Measurements from ENCODE around the gene SEC61G. TPM values are rescaled to one million over a fixed set of nuclear protein-coding genes. Genes with fewer than 3 reads are reported as not detected.

SEC61G gene
- total and polyA plus RNA-seq, 4 experiments from 2014 or later, result 67.0 to 284 (median 163) TPM

- Mint-ChIP-seq H3K36me3 (no peaks in the 10 kb centered on the region), H3K4me1 (no peaks in the 10 kb centered on the region), H3K27ac (no peak overlapping the region), H3K27me3 (no peaks in the 10 kb centered on the region), H3K4me3 (no peak overlapping the region), H3K9me3 (peaks cover 0 to 26% (median 4%) of the 10 kb centered on the region in 8 donors)
- Histone ChIP-seq H3K9me3 (ENCODE audit: control insufficient read depth in 1 of 2, low read length in 2 of 2) (no peaks in the 10 kb centered on the region), H3K36me3 (ENCODE audit: insufficient read depth, low read length) (no peaks in the 10 kb centered on the region), H3K4me1 (ENCODE audit: insufficient read depth, low read length) (no peaks in the 10 kb centered on the region), H3K27ac (ENCODE audit: low read depth, low read length) (no peak overlapping the region), H3K27me3 (ENCODE audit: insufficient read depth, low read length) (no peaks in the 10 kb centered on the region), H3K4me3 (ENCODE audit: low read length in 2 of 2) (no peak overlapping the region)
- ChIA-PET POLR2A (ENCODE audit: partially characterized antibody) (no interaction called here), CTCF (ENCODE audit: partially characterized antibody) (no interaction called here)
- intact Hi-C loops (cut with micrococcal nuclease), result no loop called here
- no peak for DNase-seq
Observed at GRCh38 chr7:54728411-54728810, 30.6 kb downstream of the SEC61G start.

- H3K4me1 Mint-ChIP-seq, result peaks cover 0 to 1% (median 0%) of the 10 kb centered on the region in 4 donors
- POLR2A ChIA-PET (ENCODE audit: partially characterized antibody), result no interaction called here
- H3K9me3 Mint-ChIP-seq, result peaks cover 0 to 19% (median 4%) of the 10 kb centered on the region in 8 donors
- H3K27ac Mint-ChIP-seq, result no peak overlapping the region
- H3K36me3 Mint-ChIP-seq, result no peaks in the 10 kb centered on the region
- DNase-seq, result no peak
- no peaks in the 10 kb centered on the region for H3K4me1 ChIP-seq (ENCODE audit: insufficient read depth, low read length)
- no peak overlapping the region for H3K4me3 Mint-ChIP-seq
- no peaks in the 10 kb centered on the region for H3K27me3 ChIP-seq (ENCODE audit: insufficient read depth, low read length)
- no peaks in the 10 kb centered on the region for H3K36me3 ChIP-seq (ENCODE audit: insufficient read depth, low read length)
- no peak overlapping the region for H3K4me3 ChIP-seq (ENCODE audit: low read length in 2 of 2)
- H3K27ac ChIP-seq (ENCODE audit: low read depth, low read length), result no peak overlapping the region
- CTCF ChIA-PET (ENCODE audit: partially characterized antibody), result no interaction called here
- H3K27me3 Mint-ChIP-seq, result peaks cover 0 to 2% of the 10 kb centered on the region in 2 donors
- intact Hi-C loops (cut with micrococcal nuclease), result no loop called here
- no peaks in the 10 kb centered on the region for H3K9me3 ChIP-seq (ENCODE audit: control insufficient read depth in 1 of 2, low read length in 2 of 2)
Observed at GRCh38 chr7:54725255-54725654, 33.8 kb downstream of the SEC61G start.

- Mint-ChIP-seq H3K4me1 (peaks cover 0 to 1% (median 0%) of the 10 kb centered on the region in 4 donors), H3K27me3 (peaks cover 0 to 2% of the 10 kb centered on the region in 2 donors), H3K9me3 (peaks cover 4 to 24% (median 6%) of the 10 kb centered on the region in 8 donors), H3K4me3 (peak overlapping the region in 1 of 8 donors; percentile 66), H3K36me3 (no peaks in the 10 kb centered on the region), H3K27ac (no peak overlapping the region)
- Histone ChIP-seq H3K27me3 (ENCODE audit: insufficient read depth, low read length) (no peaks in the 10 kb centered on the region), H3K36me3 (ENCODE audit: insufficient read depth, low read length) (no peaks in the 10 kb centered on the region), H3K4me3 (ENCODE audit: low read length in 2 of 2) (no peak overlapping the region), H3K4me1 (ENCODE audit: insufficient read depth, low read length) (no peaks in the 10 kb centered on the region), H3K9me3 (ENCODE audit: control insufficient read depth in 1 of 2, low read length in 2 of 2) (no peaks in the 10 kb centered on the region), H3K27ac (ENCODE audit: low read depth, low read length) (no peak overlapping the region)
- no peak for DNase-seq
- intact Hi-C loops (cut with micrococcal nuclease), result no loop called here
- POLR2A ChIA-PET (ENCODE audit: partially characterized antibody), result no interaction called here
- CTCF ChIA-PET (ENCODE audit: partially characterized antibody), result no interaction called here
Observed at GRCh38 chr7:54722502-54722901, 36.5 kb downstream of the SEC61G start.

- Mint-ChIP-seq H3K27ac (no peak overlapping the region), H3K4me3 (no peak overlapping the region), H3K9me3 (peaks cover 4 to 23% (median 7%) of the 10 kb centered on the region in 8 donors), H3K4me1 (peaks cover 0 to 1% (median 0%) of the 10 kb centered on the region in 4 donors), H3K36me3 (no peaks in the 10 kb centered on the region), H3K27me3 (peaks cover 0 to 2% of the 10 kb centered on the region in 2 donors)
- ChIA-PET CTCF (ENCODE audit: partially characterized antibody) (no interaction called here), POLR2A (ENCODE audit: partially characterized antibody) (no interaction called here)
- H3K9me3 ChIP-seq (ENCODE audit: control insufficient read depth in 1 of 2, low read length in 2 of 2), result no peaks in the 10 kb centered on the region
- no peak for DNase-seq
- intact Hi-C loops (cut with micrococcal nuclease), result no loop called here
- no peak overlapping the region for H3K27ac ChIP-seq (ENCODE audit: low read depth, low read length)
- no peak overlapping the region for H3K4me3 ChIP-seq (ENCODE audit: low read length in 2 of 2)
- no peaks in the 10 kb centered on the region for H3K27me3 ChIP-seq (ENCODE audit: insufficient read depth, low read length)
- H3K36me3 ChIP-seq (ENCODE audit: insufficient read depth, low read length), result no peaks in the 10 kb centered on the region
- no peaks in the 10 kb centered on the region for H3K4me1 ChIP-seq (ENCODE audit: insufficient read depth, low read length)
Observed at GRCh38 chr7:54722026-54722425, 37.0 kb downstream of the SEC61G start.

- no peaks in the 10 kb centered on the region for H3K9me3 ChIP-seq (ENCODE audit: control insufficient read depth in 1 of 2, low read length in 2 of 2)
- DNase-seq, result no peak
- intact Hi-C loops (cut with micrococcal nuclease), result no loop called here
- no peak overlapping the region for H3K4me3 Mint-ChIP-seq
- no peaks in the 10 kb centered on the region for H3K4me1 ChIP-seq (ENCODE audit: insufficient read depth, low read length)
- peaks cover 4 to 21% (median 9%) of the 10 kb centered on the region in 8 donors for H3K9me3 Mint-ChIP-seq
- H3K36me3 Mint-ChIP-seq, result no peaks in the 10 kb centered on the region
- no peak overlapping the region for H3K27ac Mint-ChIP-seq
- no peak overlapping the region for H3K4me3 ChIP-seq (ENCODE audit: low read length in 2 of 2)
- no peaks in the 10 kb centered on the region for H3K36me3 ChIP-seq (ENCODE audit: insufficient read depth, low read length)
- H3K27me3 ChIP-seq (ENCODE audit: insufficient read depth, low read length), result no peaks in the 10 kb centered on the region
- CTCF ChIA-PET (ENCODE audit: partially characterized antibody), result no interaction called here
- H3K27me3 Mint-ChIP-seq, result peaks cover 0 to 2% of the 10 kb centered on the region in 2 donors
- no peak overlapping the region for H3K27ac ChIP-seq (ENCODE audit: low read depth, low read length)
- peaks cover 0 to 1% (median 0%) of the 10 kb centered on the region in 4 donors for H3K4me1 Mint-ChIP-seq
- POLR2A ChIA-PET (ENCODE audit: partially characterized antibody), result no interaction called here
Observed at GRCh38 chr7:54719974-54720373, 39.0 kb downstream of the SEC61G start.

GRCh38 chr7:54719425-54719824 is 39.6 kb downstream of the SEC61G start:
- intact Hi-C loops (cut with micrococcal nuclease), result no loop called here
- H3K27ac ChIP-seq (ENCODE audit: low read depth, low read length), result no peak overlapping the region
- ChIA-PET CTCF (ENCODE audit: partially characterized antibody) (no interaction called here), POLR2A (ENCODE audit: partially characterized antibody) (no interaction called here)
- no peaks in the 10 kb centered on the region for H3K36me3 Mint-ChIP-seq
- H3K4me1 Mint-ChIP-seq, result peaks cover 0 to 1% (median 0%) of the 10 kb centered on the region in 4 donors
- H3K27ac Mint-ChIP-seq, result no peak overlapping the region
- no peak overlapping the region for H3K4me3 ChIP-seq (ENCODE audit: low read length in 2 of 2)
- peaks cover 0 to 2% of the 10 kb centered on the region in 2 donors for H3K27me3 Mint-ChIP-seq
- H3K36me3 ChIP-seq (ENCODE audit: insufficient read depth, low read length), result no peaks in the 10 kb centered on the region
- no peaks in the 10 kb centered on the region for H3K9me3 ChIP-seq (ENCODE audit: control insufficient read depth in 1 of 2, low read length in 2 of 2)
- no peak for DNase-seq
- no peak overlapping the region for H3K4me3 Mint-ChIP-seq
- H3K9me3 Mint-ChIP-seq, result peaks cover 4 to 21% (median 10%) of the 10 kb centered on the region in 8 donors
- no peaks in the 10 kb centered on the region for H3K27me3 ChIP-seq (ENCODE audit: insufficient read depth, low read length)
- no peaks in the 10 kb centered on the region for H3K4me1 ChIP-seq (ENCODE audit: insufficient read depth, low read length)

- Histone ChIP-seq H3K27me3 (ENCODE audit: insufficient read depth, low read length) (no peaks in the 10 kb centered on the region), H3K27ac (ENCODE audit: low read depth, low read length) (no peak overlapping the region), H3K9me3 (ENCODE audit: control insufficient read depth in 1 of 2, low read length in 2 of 2) (no peaks in the 10 kb centered on the region), H3K36me3 (ENCODE audit: insufficient read depth, low read length) (no peaks in the 10 kb centered on the region), H3K4me3 (ENCODE audit: low read length in 2 of 2) (no peak overlapping the region), H3K4me1 (ENCODE audit: insufficient read depth, low read length) (no peaks in the 10 kb centered on the region)
- intact Hi-C loops (cut with micrococcal nuclease), result no loop called here
- no peak overlapping the region for H3K4me3 Mint-ChIP-seq
- no peaks in the 10 kb centered on the region for H3K36me3 Mint-ChIP-seq
- no peak overlapping the region for H3K27ac Mint-ChIP-seq
- CTCF ChIA-PET (ENCODE audit: partially characterized antibody), result no interaction called here
- H3K9me3 Mint-ChIP-seq, result peaks cover 6 to 27% (median 10%) of the 10 kb centered on the region in 8 donors
- DNase-seq, result no peak
- POLR2A ChIA-PET (ENCODE audit: partially characterized antibody), result no interaction called here
- peaks cover 0 to 4% of the 10 kb centered on the region in 2 donors for H3K27me3 Mint-ChIP-seq
- no peaks in the 10 kb centered on the region for H3K4me1 Mint-ChIP-seq
Observed at GRCh38 chr7:54712820-54713219, 46.2 kb downstream of the SEC61G start.
